Measurements from ENCODE around the gene EHD2.

Gene EHD2

GRCh38 chr19:47693489-47693888, 19.7 kb upstream of the EHD2 start:
- Histone ChIP-seq H3K4me1 (ENCODE audit: control insufficient read depth, insufficient read depth, low read length) (peaks cover 4% of the 10 kb centered on the region), H3K9ac (ENCODE audit: low read length) (no peak overlapping the region), H3K36me3 (ENCODE audit: control insufficient read depth, insufficient read depth, low read length, severe bottlenecking) (peaks cover 19% of the 10 kb centered on the region), H3K4me3 (ENCODE audit: low read length) (no peak overlapping the region), H3K27me3 (replicated peaks; ENCODE audit: control insufficient read depth, insufficient read depth, low read length) (no peaks in the 10 kb centered on the region), H3K9me3 (ENCODE audit: control insufficient read depth, low read length) (no peaks in the 10 kb centered on the region)
- DNase-seq (ENCODE audit: low read depth): no peak

- no peak for DNase-seq (ENCODE audit: low read depth)
- Histone ChIP-seq H3K4me3 (ENCODE audit: low read length) (no peak overlapping the region), H3K9ac (ENCODE audit: low read length) (no peak overlapping the region), H3K4me1 (ENCODE audit: control insufficient read depth, insufficient read depth, low read length) (peaks cover 4% of the 10 kb centered on the region), H3K9me3 (ENCODE audit: control insufficient read depth, low read length) (no peaks in the 10 kb centered on the region), H3K27me3 (replicated peaks; ENCODE audit: control insufficient read depth, insufficient read depth, low read length) (no peaks in the 10 kb centered on the region), H3K36me3 (ENCODE audit: control insufficient read depth, insufficient read depth, low read length, severe bottlenecking) (peaks cover 22% of the 10 kb centered on the region)
Observed at GRCh38 chr19:47693903-47694302, 19.3 kb upstream of the EHD2 start.

DNA sequence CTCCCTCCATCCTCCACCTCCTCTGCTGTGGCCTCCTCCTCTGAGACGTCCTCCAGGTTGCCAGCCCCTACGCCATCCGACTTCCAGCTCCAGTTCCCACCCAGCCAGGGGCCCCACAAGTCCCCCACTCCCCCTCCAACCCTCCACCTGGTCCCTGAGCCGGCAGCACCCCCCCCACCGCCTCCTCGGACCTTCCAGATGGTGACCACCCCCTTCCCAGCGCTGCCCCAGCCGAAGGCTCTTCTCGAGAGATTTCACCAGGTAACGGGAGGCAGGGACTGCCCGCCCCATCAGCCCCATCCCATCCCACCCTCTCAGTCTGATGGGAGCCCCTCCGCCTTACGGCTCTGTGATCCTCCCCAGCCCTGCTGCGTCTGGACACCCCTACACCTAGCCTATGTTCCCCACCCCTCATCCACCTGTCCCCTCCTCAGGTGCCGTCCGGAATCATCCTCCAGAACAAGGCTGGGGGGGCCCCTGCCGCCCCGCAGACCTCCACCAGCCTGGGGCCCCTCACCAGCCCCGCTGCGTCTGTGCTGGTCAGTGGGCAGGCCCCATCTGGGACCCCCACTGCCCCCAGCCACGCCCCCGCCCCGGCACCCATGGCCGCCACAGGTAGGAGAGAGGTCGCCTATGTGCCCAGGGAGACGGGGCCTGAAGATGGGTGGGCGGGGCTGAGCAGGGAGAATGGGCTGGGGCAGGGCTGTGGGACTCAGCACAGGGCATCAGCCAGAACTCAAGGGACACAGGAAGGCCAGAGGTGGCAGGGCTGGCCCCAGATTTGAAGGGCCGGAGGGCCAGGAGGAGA, 18.6 kb upstream of the EHD2 start:
- Histone ChIP-seq H3K9me3 (ENCODE audit: control insufficient read depth, low read length) (no peaks in the 10 kb centered on the region), H3K27me3 (replicated peaks; ENCODE audit: control insufficient read depth, insufficient read depth, low read length) (no peaks in the 10 kb centered on the region), H3K9ac (ENCODE audit: low read length) (no peak overlapping the region), H3K4me1 (ENCODE audit: control insufficient read depth, insufficient read depth, low read length) (peaks cover 4% of the 10 kb centered on the region), H3K4me3 (ENCODE audit: low read length) (no peak overlapping the region), H3K36me3 (ENCODE audit: control insufficient read depth, insufficient read depth, low read length, severe bottlenecking) (peaks cover 28% of the 10 kb centered on the region)
- no peak for DNase-seq (ENCODE audit: low read depth)

- DNase-seq (ENCODE audit: low read depth): no peak
- Histone ChIP-seq H3K4me1 (ENCODE audit: control insufficient read depth, insufficient read depth, low read length) (peaks cover 4% of the 10 kb centered on the region), H3K27me3 (replicated peaks; ENCODE audit: control insufficient read depth, insufficient read depth, low read length) (no peaks in the 10 kb centered on the region), H3K4me3 (ENCODE audit: low read length) (no peak overlapping the region), H3K9ac (ENCODE audit: low read length) (no peak overlapping the region), H3K36me3 (ENCODE audit: control insufficient read depth, insufficient read depth, low read length, severe bottlenecking) (peaks cover 37% of the 10 kb centered on the region), H3K9me3 (ENCODE audit: control insufficient read depth, low read length) (no peaks in the 10 kb centered on the region)
Observed at GRCh38 chr19:47695533-47696262, 17.5 kb upstream of the EHD2 start.

DNA sequence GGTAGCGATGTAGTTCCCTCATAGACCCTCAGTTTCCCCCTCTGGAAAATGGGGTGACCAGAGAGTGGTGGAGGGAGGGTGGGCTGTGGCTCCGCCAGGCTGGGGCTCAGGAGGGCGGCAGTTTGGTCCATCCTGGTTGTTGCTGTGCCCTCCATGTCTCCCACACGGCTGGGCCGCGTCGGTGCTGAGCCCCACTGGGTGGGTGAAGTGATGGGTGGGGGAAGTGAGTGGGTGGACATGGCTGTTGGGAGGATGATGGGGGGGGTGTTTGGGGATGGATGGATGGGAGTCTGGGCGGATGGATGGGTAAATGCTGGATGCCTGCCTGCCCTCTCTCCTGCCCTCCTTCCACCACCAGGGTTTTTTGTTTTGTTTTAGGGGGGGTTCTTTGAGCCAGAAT, 16.6 kb upstream of the EHD2 start:
- H3K4me3 ChIP-seq (ENCODE audit: low read length): no peak overlapping the region
- no peak for DNase-seq (ENCODE audit: low read depth)
- H3K27me3 ChIP-seq (replicated peaks; ENCODE audit: control insufficient read depth, insufficient read depth, low read length): no peaks in the 10 kb centered on the region
- H3K4me1 ChIP-seq (ENCODE audit: control insufficient read depth, insufficient read depth, low read length): peaks cover 4% of the 10 kb centered on the region
- peaks cover 37% of the 10 kb centered on the region for H3K36me3 ChIP-seq (ENCODE audit: control insufficient read depth, insufficient read depth, low read length, severe bottlenecking)
- no peak overlapping the region for H3K9ac ChIP-seq (ENCODE audit: low read length)
- no peaks in the 10 kb centered on the region for H3K9me3 ChIP-seq (ENCODE audit: control insufficient read depth, low read length)

DNA sequence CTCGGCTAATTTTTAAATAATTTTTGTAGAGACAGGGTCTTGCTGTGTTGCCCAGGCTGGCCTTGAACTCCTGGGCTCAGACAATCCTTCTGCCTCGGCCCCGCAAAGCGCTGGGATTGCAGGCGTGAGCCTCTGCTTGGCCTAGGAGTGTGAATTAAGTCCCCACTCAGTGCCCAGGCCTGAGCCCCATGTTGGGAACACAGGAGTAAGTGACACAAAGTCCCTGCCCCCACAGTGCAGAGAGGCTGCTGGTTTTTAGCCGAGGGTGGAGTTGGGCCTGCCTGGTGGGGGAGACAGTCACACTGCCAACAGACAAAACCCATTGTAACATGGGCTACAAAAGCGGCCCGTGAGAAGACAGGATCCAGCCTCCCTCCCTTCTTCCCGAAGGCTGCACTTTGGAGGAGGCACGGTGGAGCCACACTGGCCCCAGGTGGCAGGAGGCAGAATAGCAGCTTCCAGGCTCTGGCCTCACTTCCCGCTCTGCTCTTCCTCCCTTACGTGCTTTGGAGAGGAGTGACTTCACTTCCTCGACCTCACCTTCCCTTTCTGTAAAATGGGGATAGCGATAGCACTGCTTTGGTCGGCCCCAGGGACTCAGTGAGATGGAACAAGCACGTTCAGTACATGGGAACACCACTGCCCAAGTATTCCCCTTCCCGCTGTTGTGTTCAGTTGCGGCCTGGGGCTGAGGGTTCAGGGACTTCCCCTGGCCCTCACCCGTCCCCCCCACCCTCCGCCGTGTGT, 15.2 kb upstream of the EHD2 start:
- Histone ChIP-seq H3K36me3 (ENCODE audit: control insufficient read depth, insufficient read depth, low read length, severe bottlenecking) (peaks cover 29% of the 10 kb centered on the region), H3K4me3 (ENCODE audit: low read length) (no peak overlapping the region), H3K4me1 (ENCODE audit: control insufficient read depth, insufficient read depth, low read length) (peaks cover 4% of the 10 kb centered on the region), H3K9me3 (ENCODE audit: control insufficient read depth, low read length) (no peaks in the 10 kb centered on the region), H3K9ac (ENCODE audit: low read length) (peak overlapping the region; percentile 50), H3K27me3 (replicated peaks; ENCODE audit: control insufficient read depth, insufficient read depth, low read length) (no peaks in the 10 kb centered on the region)
- peak; percentile 92 for DNase-seq (ENCODE audit: low read depth)

GRCh38 chr19:47698631-47699359, 14.4 kb upstream of the EHD2 start:
- DNase-seq (ENCODE audit: low read depth): no peak
- no peak overlapping the region for H3K4me3 ChIP-seq (ENCODE audit: low read length)
- H3K9ac ChIP-seq (ENCODE audit: low read length): no peak overlapping the region
- no peaks in the 10 kb centered on the region for H3K9me3 ChIP-seq (ENCODE audit: control insufficient read depth, low read length)
- peaks cover 4% of the 10 kb centered on the region for H3K4me1 ChIP-seq (ENCODE audit: control insufficient read depth, insufficient read depth, low read length)
- peaks cover 29% of the 10 kb centered on the region for H3K36me3 ChIP-seq (ENCODE audit: control insufficient read depth, insufficient read depth, low read length, severe bottlenecking)
- no peaks in the 10 kb centered on the region for H3K27me3 ChIP-seq (replicated peaks; ENCODE audit: control insufficient read depth, insufficient read depth, low read length)

DNA sequence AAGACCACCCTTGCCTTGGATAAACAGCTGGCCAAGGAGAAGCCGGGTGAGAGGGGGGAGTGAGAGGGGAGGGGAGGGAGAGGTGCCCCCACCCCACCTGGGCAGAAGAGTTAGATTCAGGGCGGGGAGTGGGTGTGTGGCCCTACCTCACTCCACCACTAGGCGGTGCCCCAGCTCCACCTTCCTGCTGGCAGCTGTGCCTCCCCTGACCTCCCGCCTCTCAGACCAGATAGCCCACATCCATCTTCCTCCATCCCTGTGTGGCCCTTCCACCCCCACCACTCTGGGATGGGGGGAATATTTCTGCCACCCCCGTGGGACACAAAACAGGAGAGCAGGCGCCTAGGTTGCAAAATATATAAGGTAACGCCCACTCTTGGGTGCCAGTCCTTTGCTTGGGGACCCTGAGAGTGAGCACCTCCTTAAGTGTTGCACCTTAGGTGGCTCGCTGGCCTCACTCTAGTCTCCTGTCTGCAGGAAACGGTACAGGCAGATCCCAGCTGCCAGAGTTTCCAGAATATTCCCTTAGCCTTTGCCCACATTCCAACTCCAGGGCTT, 13.8 kb upstream of the EHD2 start:
- H3K27me3 ChIP-seq (replicated peaks; ENCODE audit: control insufficient read depth, insufficient read depth, low read length): no peaks in the 10 kb centered on the region
- DNase-seq (ENCODE audit: low read depth): peak; percentile 60
- H3K4me3 ChIP-seq (ENCODE audit: low read length): no peak overlapping the region
- no peaks in the 10 kb centered on the region for H3K9me3 ChIP-seq (ENCODE audit: control insufficient read depth, low read length)
- peaks cover 4% of the 10 kb centered on the region for H3K4me1 ChIP-seq (ENCODE audit: control insufficient read depth, insufficient read depth, low read length)
- H3K9ac ChIP-seq (ENCODE audit: low read length): no peak overlapping the region
- H3K36me3 ChIP-seq (ENCODE audit: control insufficient read depth, insufficient read depth, low read length, severe bottlenecking): peaks cover 29% of the 10 kb centered on the region

GRCh38 chr19:47700934-47701716, 12.1 kb upstream of the EHD2 start:
- no peak for DNase-seq (ENCODE audit: low read depth)
- H3K9me3 ChIP-seq (ENCODE audit: control insufficient read depth, low read length): no peaks in the 10 kb centered on the region
- no peaks in the 10 kb centered on the region for H3K27me3 ChIP-seq (replicated peaks; ENCODE audit: control insufficient read depth, insufficient read depth, low read length)
- peaks cover 4% of the 10 kb centered on the region for H3K4me1 ChIP-seq (ENCODE audit: control insufficient read depth, insufficient read depth, low read length)
- H3K9ac ChIP-seq (ENCODE audit: low read length): no peak overlapping the region
- peaks cover 29% of the 10 kb centered on the region for H3K36me3 ChIP-seq (ENCODE audit: control insufficient read depth, insufficient read depth, low read length, severe bottlenecking)
- H3K4me3 ChIP-seq (ENCODE audit: low read length): no peak overlapping the region

Measured in adipocyte (in vitro differentiated cells).